CD4-positive, alpha-beta T cell treated with Interferon alpha-2 for 1 hour (primary cell): Measurements from ENCODE around the gene PLAGL2.
"Not testable (repeated sequence)": the region's sequence is repeated elsewhere in the genome, so short reads cannot be mapped to it uniquely, and the experiment has no call there.

Experiments
- DNase-seq, 2 donors: peaks; one replicate each; pipeline ENCODE4 v3.0.0-alpha.2; 2020 to 2022

The PLAGL2 gene

GRCh38 chr20:32179515-32179914 is 28.0 kb downstream of the PLAGL2 start:
- DNase-seq: no peak

GRCh38 chr20:32177696-32178095 is 29.8 kb downstream of the PLAGL2 start:
- not testable (repeated sequence) for DNase-seq

- no peak for DNase-seq
Observed at GRCh38 chr20:32168184-32168910, 39.2 kb downstream of the PLAGL2 start.

GRCh38 chr20:32167552-32167951 is 40.0 kb downstream of the PLAGL2 start:
- no peak for DNase-seq

- DNase-seq: no peak
Observed at GRCh38 chr20:32165836-32166545, 41.6 kb downstream of the PLAGL2 start.

- no peak for DNase-seq
Observed at GRCh38 chr20:32164984-32165735, 42.4 kb downstream of the PLAGL2 start.

GRCh38 chr20:32163951-32164350 is 43.6 kb downstream of the PLAGL2 start:
- DNase-seq: no peak

- no peak for DNase-seq
Observed at GRCh38 chr20:32162351-32162750, 45.2 kb downstream of the PLAGL2 start.

GRCh38 chr20:32160341-32160740 is 47.2 kb downstream of the PLAGL2 start:
- DNase-seq: no peak

GRCh38 chr20:32159766-32160221 is 47.7 kb downstream of the PLAGL2 start:
- no peak for DNase-seq

GRCh38 chr20:32158943-32159660 is 48.4 kb downstream of the PLAGL2 start:
- no peak for DNase-seq

GRCh38 chr20:32158351-32158750 is 49.2 kb downstream of the PLAGL2 start:
- no peak for DNase-seq

GRCh38 chr20:32157611-32158010 is 49.9 kb downstream of the PLAGL2 start:
- DNase-seq: no peak

GRCh38 chr20:32155017-32155981 is 52.2 kb downstream of the PLAGL2 start:
- peak; percentile 40 to 84 for DNase-seq

- no peak for DNase-seq
Observed at GRCh38 chr20:32153771-32154170, 53.8 kb downstream of the PLAGL2 start.

GRCh38 chr20:32153156-32153665 is 54.3 kb downstream of the PLAGL2 start:
- DNase-seq: no peak

GRCh38 chr20:32152421-32153155 is 55.0 kb downstream of the PLAGL2 start:
- no peak for DNase-seq

- no peak for DNase-seq
Observed at GRCh38 chr20:32150291-32150848, 57.2 kb downstream of the PLAGL2 start.

GRCh38 chr20:32149566-32150170 is 57.9 kb downstream of the PLAGL2 start:
- DNase-seq: no peak
